ENCODE measurements around the gene SP140L.

SP140L gene

DNA sequence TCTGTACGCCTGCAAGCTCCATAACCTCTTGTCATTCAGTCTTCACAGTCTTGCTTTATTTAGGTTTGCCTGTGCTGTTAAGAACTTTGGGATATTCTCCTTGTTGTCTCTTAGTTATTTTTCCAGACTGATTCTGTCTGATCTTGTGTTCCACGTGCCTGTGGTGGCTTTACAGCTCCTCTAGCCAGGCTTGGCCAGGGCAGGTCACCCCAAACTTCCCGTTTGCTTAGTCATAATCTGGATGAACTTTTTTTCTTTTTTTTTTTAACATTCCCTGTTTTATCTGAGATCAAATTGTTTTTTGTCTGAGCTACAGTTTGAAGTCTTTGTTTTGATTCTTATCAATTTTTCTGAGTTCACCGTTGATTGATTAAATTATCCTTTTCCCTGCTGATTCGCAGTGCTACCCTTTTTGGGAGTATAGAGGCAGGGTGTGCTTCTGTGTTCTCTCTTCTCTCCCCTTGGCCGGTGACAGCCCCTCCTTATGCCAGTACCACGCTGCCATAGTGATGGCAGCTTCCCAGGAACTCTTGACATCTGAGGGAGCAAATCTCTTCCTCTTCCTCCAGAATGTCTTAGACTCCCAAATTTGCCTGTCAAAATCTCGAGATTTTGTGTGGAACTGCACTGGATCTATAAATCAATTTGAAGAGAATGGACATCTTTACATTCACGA lies 91.5 kb downstream of the SP140L start:
- TF ChIP-seq CTCF (IDR thresholded peaks at IDR 0.05; ENCODE audit: control insufficient read depth, insufficient read depth, low read depth, low read length, missing control alignments), result no peak
- DNase-seq (ENCODE audit: low read depth), result peak; percentile 44
- H3K4me3 ChIP-seq (ENCODE audit: control insufficient read depth, low read depth, low read length), result peak overlapping the region; percentile 21

DNA sequence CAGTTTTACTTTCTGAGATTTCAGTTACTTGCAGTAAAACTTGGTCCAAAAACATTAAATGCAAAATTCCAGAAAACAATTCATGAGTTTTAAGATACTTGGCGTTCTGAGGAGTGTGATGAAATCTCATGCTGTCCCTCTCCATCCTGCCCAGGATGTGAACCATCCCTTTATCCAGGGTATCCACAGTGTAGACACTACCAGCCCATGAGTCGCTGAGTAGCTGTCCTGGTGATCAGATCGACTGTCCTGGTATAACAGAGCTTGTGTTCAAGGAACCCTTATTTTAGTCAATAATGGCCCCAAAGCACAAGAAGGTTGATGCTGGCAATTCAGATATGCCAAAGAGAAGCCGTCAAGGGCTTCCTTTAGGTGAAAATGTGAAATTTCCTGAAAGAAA lies 92.2 kb downstream of the SP140L start:
- DNase-seq (ENCODE audit: low read depth), result no peak
- no peak overlapping the region for H3K4me3 ChIP-seq (ENCODE audit: control insufficient read depth, low read depth, low read length)
- no peak for TF ChIP-seq CTCF (IDR thresholded peaks at IDR 0.05; ENCODE audit: control insufficient read depth, insufficient read depth, low read depth, low read length, missing control alignments)

GRCh38 chr2:230422149-230422548 lies 95.2 kb downstream of the SP140L start:
- TF ChIP-seq CTCF (IDR thresholded peaks at IDR 0.05; ENCODE audit: control insufficient read depth, insufficient read depth, low read depth, low read length, missing control alignments), result peak; percentile 11
- no peak overlapping the region for H3K4me3 ChIP-seq (ENCODE audit: control insufficient read depth, low read depth, low read length)
- no peak for DNase-seq (ENCODE audit: low read depth)

DNA sequence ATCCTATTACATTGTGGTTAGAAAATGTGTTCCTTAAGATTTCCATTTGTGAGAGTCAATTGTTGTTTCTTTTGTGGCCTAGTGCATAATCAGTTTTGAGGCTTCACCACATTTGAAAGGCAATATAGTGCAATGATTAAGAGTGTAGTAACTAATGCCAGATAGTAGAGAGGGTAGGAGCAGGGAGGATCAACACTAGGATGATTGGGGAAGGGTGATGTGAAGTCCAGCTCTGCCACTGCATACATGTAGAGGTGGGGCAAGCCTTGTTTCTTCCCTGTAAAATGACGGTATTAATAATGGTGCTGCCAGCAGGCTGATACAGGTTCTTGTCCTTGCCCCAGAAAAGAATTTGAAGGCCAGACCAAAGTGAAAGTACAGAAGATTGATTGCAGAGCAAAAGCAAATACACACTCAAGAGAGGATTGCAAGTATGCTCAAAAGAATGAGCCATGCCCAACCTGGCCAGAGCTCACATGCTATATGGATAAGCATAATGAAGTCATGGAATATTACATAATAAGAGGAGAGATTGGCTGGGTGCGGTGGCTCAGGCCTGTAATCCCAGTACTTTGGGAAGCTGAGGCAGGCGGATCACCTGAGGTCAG lies 97.0 kb downstream of the SP140L start:
- H3K4me3 ChIP-seq (ENCODE audit: control insufficient read depth, low read depth, low read length), result no peak overlapping the region
- DNase-seq (ENCODE audit: low read depth), result no peak

DNA sequence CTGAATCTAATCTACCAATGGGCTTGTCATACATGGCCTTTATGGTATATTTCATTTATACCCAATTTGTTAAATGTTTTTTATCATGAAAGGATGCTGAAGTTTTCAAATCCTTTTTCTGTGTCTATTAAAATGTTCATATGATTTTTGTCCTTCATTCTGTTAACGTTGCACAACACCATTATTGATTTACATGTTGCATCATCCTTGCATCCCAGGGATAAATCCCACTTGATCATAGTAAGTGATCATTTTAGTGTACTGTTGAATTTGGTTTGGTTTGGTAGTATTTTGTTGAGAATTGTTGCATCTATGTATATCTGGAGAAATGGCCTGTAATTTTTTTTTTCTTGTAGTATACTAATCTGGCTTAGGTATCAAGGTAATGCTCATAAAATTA lies 98.4 kb downstream of the SP140L start:
- DNase-seq (ENCODE audit: low read depth), result no peak
- no peak overlapping the region for H3K4me3 ChIP-seq (ENCODE audit: control insufficient read depth, low read depth, low read length)
- TF ChIP-seq CTCF (IDR thresholded peaks at IDR 0.05; ENCODE audit: control insufficient read depth, insufficient read depth, low read depth, low read length, missing control alignments), result no peak

More for the DNA sequence above, 97.0 kb downstream of the SP140L start:
- TF ChIP-seq CTCF (IDR thresholded peaks at IDR 0.05; ENCODE audit: control insufficient read depth, insufficient read depth, low read depth, low read length, missing control alignments), result no peak

GRCh38 chr2:230429513-230429912 lies 102.5 kb downstream of the SP140L start:
- no peak overlapping the region for H3K4me3 ChIP-seq (ENCODE audit: control insufficient read depth, low read depth, low read length)
- DNase-seq (ENCODE audit: low read depth), result no peak
- TF ChIP-seq CTCF (IDR thresholded peaks at IDR 0.05; ENCODE audit: control insufficient read depth, insufficient read depth, low read depth, low read length, missing control alignments), result no peak
